Nasal cavity respiratory epithelium epithelial cell of viscerocranial mucosa (primary cell): Measurements from ENCODE around the gene CEP19. TPM values are rescaled to one million over a fixed set of nuclear protein-coding genes. Genes with fewer than 3 reads are reported as not detected.

ENCODE experiments used
- total RNA-seq: library from RNA; depleted of rRNA; stranded (reverse); fragments of >200 nt; gene quantifications from 2 replicates; pipeline ENCODE4 v1.2.3, GENCODE V29; 2014

Gene CEP19, protein sequence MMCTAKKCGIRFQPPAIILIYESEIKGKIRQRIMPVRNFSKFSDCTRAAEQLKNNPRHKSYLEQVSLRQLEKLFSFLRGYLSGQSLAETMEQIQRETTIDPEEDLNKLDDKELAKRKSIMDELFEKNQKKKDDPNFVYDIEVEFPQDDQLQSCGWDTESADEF
- total RNA-seq = 1.4 and 2.6 TPM in 2 replicates

DNA sequence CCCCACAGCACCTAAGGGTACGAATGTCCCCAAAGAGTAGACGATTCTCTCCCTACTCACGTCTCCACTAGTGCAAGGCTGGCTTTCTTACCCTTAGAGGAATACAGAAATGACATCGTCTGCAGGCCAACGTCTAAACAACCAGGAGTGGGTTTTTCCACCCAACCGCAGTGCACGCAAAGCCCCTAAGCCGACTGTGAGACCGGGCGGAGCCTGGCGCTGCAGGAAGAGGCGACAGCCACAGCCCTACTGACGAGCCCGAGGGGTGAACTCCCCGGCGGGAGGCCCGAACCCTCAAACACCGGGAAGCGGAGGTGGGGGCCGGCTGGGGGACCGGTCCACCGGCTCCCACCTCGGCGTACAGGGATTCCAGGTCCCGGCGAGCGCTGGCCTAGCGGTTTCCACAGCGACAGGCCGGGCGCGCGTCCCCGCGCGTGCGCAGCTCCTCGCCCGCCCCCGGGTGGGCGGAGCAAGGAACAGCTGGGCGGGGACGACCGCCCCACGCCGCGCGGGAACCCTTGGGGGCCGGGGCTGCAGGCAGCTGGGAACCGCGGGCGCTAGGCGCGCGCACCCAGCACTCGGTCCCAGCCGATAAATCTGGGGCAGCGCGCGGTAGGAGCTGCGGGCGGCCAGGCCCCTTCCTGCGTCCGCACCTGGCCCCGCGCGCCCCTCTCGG is at the start of gene CEP19, which contains the start of gene PIGX:
Gene CEP19 (minus strand): TSS at position 413 of the 676 bp plus-strand sequence. CDS start 3,593 bp downstream, outside the sequence.
Gene PIGX (plus strand): TSS at position 540 of the 676 bp plus-strand sequence.

DNA sequence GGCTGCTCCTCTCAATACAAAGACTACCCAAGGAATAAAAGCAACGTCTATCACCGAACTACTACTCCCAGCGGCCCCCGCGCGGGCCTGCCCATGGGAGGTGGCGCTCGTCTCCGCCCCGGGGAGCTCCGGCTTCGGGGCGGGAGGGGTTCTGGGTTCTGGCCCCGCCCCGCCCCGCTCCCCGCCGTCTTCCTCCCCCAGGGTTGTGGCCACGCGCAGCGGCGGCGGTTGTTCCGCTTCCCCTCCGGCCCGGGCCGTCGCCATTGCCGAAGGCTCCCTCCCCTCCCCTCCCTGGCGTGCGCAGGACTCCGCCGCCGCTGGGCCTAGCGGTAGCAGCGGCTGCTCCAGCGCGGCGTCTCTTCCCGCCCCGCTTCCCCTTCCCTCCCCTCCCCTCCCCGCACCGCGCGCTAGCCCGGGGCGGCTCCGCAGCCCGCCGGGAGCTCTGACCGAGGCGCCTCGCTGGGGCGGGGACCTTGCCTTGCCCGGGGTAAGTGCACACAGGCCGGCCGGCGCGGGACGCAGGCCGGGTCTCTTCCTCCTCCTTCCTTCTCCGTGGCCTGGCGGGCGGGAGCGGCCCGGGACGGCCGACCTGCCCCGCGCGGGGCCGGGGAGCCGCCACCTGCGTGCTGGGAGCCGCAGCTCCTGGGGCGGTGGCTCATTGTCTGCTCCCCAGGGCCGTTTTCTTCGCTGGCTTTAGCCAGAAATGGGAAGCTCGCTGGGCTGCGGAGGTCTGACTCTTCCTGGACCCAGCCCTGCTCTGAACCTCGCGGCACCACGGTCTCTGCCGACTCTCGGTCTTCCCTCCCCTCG is 27.8 kb upstream of the CEP19 start, which contains the start of gene PAK2:
Gene PAK2 (plus strand): TSS at position 187 of the 810 bp plus-strand sequence. CDS start 42,790 bp downstream, outside the sequence.

Other genes with a start within 250 kb of the CEP19 start
- 12.0 and 24.1 TPM in 2 replicates for gene RNF168, start 208.5 kb downstream of the CEP19 start, total RNA-seq
- gene SMCO1, start 196.9 kb downstream of the CEP19 start, total RNA-seq = not detected in 2 replicates
- 11.9 and 17.1 TPM in 2 replicates for gene WDR53, start 143.7 kb downstream of the CEP19 start, total RNA-seq
- gene FBXO45, start 143.6 kb downstream of the CEP19 start, total RNA-seq = 27.3 and 47.2 TPM in 2 replicates
- gene NRROS, start 72.6 kb downstream of the CEP19 start, total RNA-seq = 0.07 TPM in 1 of 2 replicates, not detected in the other
- 24.9 and 33.5 TPM in 2 replicates for gene PIGX, start 127 bp upstream of the CEP19 start, total RNA-seq
- gene PAK2, start 27.6 kb upstream of the CEP19 start, total RNA-seq = 40.7 and 136 TPM in 2 replicates
- 42.7 and 56.4 TPM in 2 replicates for gene SENP5, start 155.7 kb upstream of the CEP19 start, total RNA-seq
- 91.8 and 91.9 TPM in 2 replicates for gene NCBP2, start 230.3 kb upstream of the CEP19 start, total RNA-seq